ENCODE data around the gene TBL3.

Gene TBL3

GRCh38 chr16:1981398-1981836, 9.6 kb downstream of the TBL3 start, which contains the start of gene NOXO1:
TSS of gene NOXO1 (minus strand) at chr16:1981469. CDS start at chr16:1981179, 290 bp downstream.
- H3K4me3 ChIP-seq (ENCODE audit: control insufficient read depth, low read depth, low read length) = no peak within 1 kb of the TSS
- DNase-seq (ENCODE audit: low read depth) = no peak
- no peak for TF ChIP-seq CTCF (IDR thresholded peaks at IDR 0.05; ENCODE audit: control insufficient read depth, insufficient read depth, low read depth, low read length, missing control alignments)

- H3K4me3 ChIP-seq (ENCODE audit: control insufficient read depth, low read depth, low read length) = no peak overlapping the region
- no peak for DNase-seq (ENCODE audit: low read depth)
- no peak for TF ChIP-seq CTCF (IDR thresholded peaks at IDR 0.05; ENCODE audit: control insufficient read depth, insufficient read depth, low read depth, low read length, missing control alignments)
Observed at GRCh38 chr16:1982013-1982433, 10.2 kb downstream of the TBL3 start.

GRCh38 chr16:1982991-1983543, 11.2 kb downstream of the TBL3 start:
- peak overlapping the region; percentile 52 for H3K4me3 ChIP-seq (ENCODE audit: control insufficient read depth, low read depth, low read length)
- DNase-seq (ENCODE audit: low read depth) = no peak
- TF ChIP-seq CTCF (IDR thresholded peaks at IDR 0.05; ENCODE audit: control insufficient read depth, insufficient read depth, low read depth, low read length, missing control alignments) = no peak

- peak within 1 kb of the TSS; percentile 75 for H3K4me3 ChIP-seq (ENCODE audit: control insufficient read depth, low read depth, low read length)
- DNase-seq (ENCODE audit: low read depth) = peak; percentile 52
- TF ChIP-seq CTCF (IDR thresholded peaks at IDR 0.05; ENCODE audit: control insufficient read depth, insufficient read depth, low read depth, low read length, missing control alignments) = peak; percentile 22
Observed at GRCh38 chr16:1983544-1984346, 11.9 kb downstream of the TBL3 start, which contains the start of gene GFER. TSS of gene GFER (plus strand) at chr16:1984193. CDS start at chr16:1984219, 26 bp downstream.

- TF ChIP-seq CTCF (IDR thresholded peaks at IDR 0.05; ENCODE audit: control insufficient read depth, insufficient read depth, low read depth, low read length, missing control alignments) = no peak
- H3K4me3 ChIP-seq (ENCODE audit: control insufficient read depth, low read depth, low read length) = peak overlapping the region; percentile 75
- DNase-seq (ENCODE audit: low read depth) = no peak
Observed at GRCh38 chr16:1984347-1985225, 12.7 kb downstream of the TBL3 start.

- no peak overlapping the region; the same call in 1 of the 2 replicates for H3K4me3 ChIP-seq (ENCODE audit: control insufficient read depth, low read depth, low read length)
- TF ChIP-seq CTCF (IDR thresholded peaks at IDR 0.05; ENCODE audit: control insufficient read depth, insufficient read depth, low read depth, low read length, missing control alignments) = no peak
- no peak for DNase-seq (ENCODE audit: low read depth)
Observed at GRCh38 chr16:1985466-1986150, 13.8 kb downstream of the TBL3 start.

Measured in AG09309 (cell line).